Astrocyte (in vitro differentiated cells and primary cell): ENCODE results near the gene RNF149. TPM values are rescaled to one million over a fixed set of nuclear protein-coding genes. Genes with fewer than 3 reads are reported as not detected.
"Not testable (repeated sequence)": the region's sequence is repeated elsewhere in the genome, so short reads cannot be mapped to it uniquely, and the experiment has no call there.

Experiments
- DNase-seq: peaks from one replicate; pipeline ENCODE4 v3.0.0-alpha.2; 2010; ENCODE audit warnings: low read depth
- FAIRE-seq: peaks from 2 replicates; lab custom pipeline; 2011; peaks lifted over from hg19 to GRCh38; lab: Jason Lieb, UNC
- H2AFZ ChIP-seq: 2 replicates; pipeline ENCODE4 v1.6.0; 2012; ENCODE audit warnings: low read depth, low read length, inconsistent platforms
- H3K27ac ChIP-seq: 2 replicates; pipeline ENCODE4 v1.5.1; 2011; ENCODE audit warnings: low read depth, low read length, inconsistent platforms
- H3K27me3 ChIP-seq: 2 replicates; pipeline ENCODE4 v1.6.0; 2011; ENCODE audit warnings: low read length, inconsistent platforms; ENCODE audit not compliant: insufficient read depth
- H3K36me3 ChIP-seq: 2 replicates; pipeline ENCODE4 v1.5.1; 2011; ENCODE audit warnings: low read length, inconsistent platforms; ENCODE audit not compliant: insufficient read depth
- H3K4me1 ChIP-seq: 2 replicates; pipeline ENCODE4 v1.5.1; 2011; ENCODE audit warnings: low read length, inconsistent platforms; ENCODE audit not compliant: insufficient read depth
- H3K4me2 ChIP-seq: 2 replicates; pipeline ENCODE4 v1.6.0; 2012; ENCODE audit warnings: low read length, inconsistent platforms
- H3K4me3 ChIP-seq: 2 replicates; pipeline ENCODE4 v1.5.1; 2011; ENCODE audit warnings: low read depth, mild to moderate bottlenecking, low read length, inconsistent platforms; ENCODE audit not compliant: insufficient read depth
- H3K79me2 ChIP-seq: 2 replicates; pipeline ENCODE4 v1.6.0; 2012; ENCODE audit warnings: mild to moderate bottlenecking, low read length, inconsistent platforms; ENCODE audit not compliant: insufficient read depth
- H3K9ac ChIP-seq: 2 replicates; pipeline ENCODE4 v1.6.0; 2012; ENCODE audit warnings: mild to moderate bottlenecking, low read length, inconsistent platforms
- H3K9me3 ChIP-seq: 2 replicates; pipeline ENCODE4 v1.5.1; 2012; ENCODE audit warnings: low read depth, mild to moderate bottlenecking, low read length, inconsistent platforms; ENCODE audit not compliant: insufficient read depth
- H4K20me1 ChIP-seq: 2 replicates; pipeline ENCODE4 v1.6.0; 2012; ENCODE audit warnings: low read length, inconsistent platforms; ENCODE audit not compliant: insufficient read depth
- H3K27ac Mint-ChIP-seq: one replicate; pipeline ENCODE4 v1.8.0; 2021; ENCODE audit warnings: mild to moderate bottlenecking, mixed read lengths; ENCODE audit not compliant: unreplicated experiment
- H3K27me3 Mint-ChIP-seq: one replicate; pipeline ENCODE4 v1.8.0; 2021; ENCODE audit warnings: low read depth, mixed read lengths; ENCODE audit not compliant: unreplicated experiment
- H3K36me3 Mint-ChIP-seq: one replicate; pipeline ENCODE4 v1.8.0; 2021; ENCODE audit warnings: low read depth, mixed read lengths; ENCODE audit not compliant: unreplicated experiment
- H3K4me1 Mint-ChIP-seq: one replicate; pipeline ENCODE4 v1.8.0; 2021; ENCODE audit warnings: low read depth, mixed read lengths; ENCODE audit not compliant: unreplicated experiment
- H3K4me3 Mint-ChIP-seq: one replicate; pipeline ENCODE4 v1.8.0; 2021; ENCODE audit warnings: mild to moderate bottlenecking, moderate library complexity, mixed read lengths; ENCODE audit not compliant: unreplicated experiment
- H3K9me3 Mint-ChIP-seq: one replicate; pipeline ENCODE4 v1.8.0; 2021; ENCODE audit warnings: mild to moderate bottlenecking, mixed read lengths; ENCODE audit not compliant: unreplicated experiment
- EZH2 ChIP-seq: IDR thresholded peaks from 2 replicates; pipeline ENCODE4 v1.6.1; 2012; ENCODE audit warnings: mild to moderate bottlenecking, low read length, inconsistent platforms; ENCODE audit not compliant: insufficient read depth
- total RNA-seq: library from RNA; stranded (reverse); gene quantifications from 2 replicates; pipeline ENCODE4 v1.2.1, GENCODE V29; 2021
- TF ChIP-seq, protein P1 (sequence below): IDR thresholded peaks from 2 replicates; pipeline ENCODE4 v1.5.1; 2011; ENCODE audit warnings: low read depth, mild to moderate bottlenecking, inconsistent platforms, low read length, moderate library complexity; ENCODE audit not compliant: insufficient read depth

The RNF149 gene
- total RNA-seq, 1 donor from 2014 or later, result 36.4 TPM

DNA sequence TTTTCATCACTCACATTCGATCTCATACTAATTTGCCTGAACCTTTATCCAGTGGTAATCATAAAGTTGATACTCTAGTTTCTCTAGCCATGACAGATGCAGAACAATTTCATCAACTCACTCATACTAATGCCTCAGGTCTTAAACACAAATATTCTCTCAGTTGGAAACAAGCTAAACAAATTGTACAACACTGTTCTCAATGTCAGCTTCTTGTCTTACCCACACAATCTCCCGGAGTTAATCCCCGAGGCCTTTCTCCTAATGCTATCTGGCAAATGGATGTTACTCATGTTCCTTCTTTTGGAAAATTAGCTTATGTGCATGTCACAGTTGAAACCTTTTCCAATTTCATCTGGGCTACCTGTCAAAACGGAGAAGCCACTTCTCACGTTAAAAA, 67.3 kb downstream of the RNF149 start:
- Histone ChIP-seq H3K79me2 (no peaks in the 10 kb centered on the region), H3K36me3 (no peaks in the 10 kb centered on the region)
- H3K9me3 Mint-ChIP-seq, result peaks cover 10% of the 10 kb centered on the region

DNA sequence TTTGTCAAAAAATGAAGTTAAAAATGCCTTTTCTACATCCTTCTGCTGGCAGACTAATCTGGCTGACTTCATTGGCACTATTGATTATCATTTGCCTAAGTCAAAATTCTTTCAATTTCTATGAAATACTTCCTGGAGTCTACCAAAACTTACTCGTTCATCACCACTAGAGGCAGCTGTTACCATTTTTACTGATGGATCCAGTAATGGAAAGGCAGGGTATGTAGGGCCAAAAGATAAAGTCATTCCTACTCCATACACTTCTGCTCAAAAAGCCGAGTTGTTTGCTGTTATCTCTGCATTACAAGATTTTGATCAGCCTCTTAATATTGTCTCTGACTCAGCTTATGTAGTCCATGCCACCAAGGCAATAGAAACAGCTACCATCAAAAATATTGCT, 67.8 kb downstream of the RNF149 start:
- H3K36me3 Mint-ChIP-seq, H3K27me3 ChIP-seq, FAIRE-seq, H3K4me2 ChIP-seq, H3K36me3 ChIP-seq, DNase-seq, H3K9ac ChIP-seq, H2AFZ ChIP-seq, H3K4me3 Mint-ChIP-seq, H3K27ac Mint-ChIP-seq, H3K4me3 ChIP-seq, H3K27me3 Mint-ChIP-seq, H3K27ac ChIP-seq, H4K20me1 ChIP-seq, H3K79me2 ChIP-seq, H3K9me3 ChIP-seq, H3K4me1 ChIP-seq: not testable (repeated sequence)
- TF ChIP-seq, protein P1, sequence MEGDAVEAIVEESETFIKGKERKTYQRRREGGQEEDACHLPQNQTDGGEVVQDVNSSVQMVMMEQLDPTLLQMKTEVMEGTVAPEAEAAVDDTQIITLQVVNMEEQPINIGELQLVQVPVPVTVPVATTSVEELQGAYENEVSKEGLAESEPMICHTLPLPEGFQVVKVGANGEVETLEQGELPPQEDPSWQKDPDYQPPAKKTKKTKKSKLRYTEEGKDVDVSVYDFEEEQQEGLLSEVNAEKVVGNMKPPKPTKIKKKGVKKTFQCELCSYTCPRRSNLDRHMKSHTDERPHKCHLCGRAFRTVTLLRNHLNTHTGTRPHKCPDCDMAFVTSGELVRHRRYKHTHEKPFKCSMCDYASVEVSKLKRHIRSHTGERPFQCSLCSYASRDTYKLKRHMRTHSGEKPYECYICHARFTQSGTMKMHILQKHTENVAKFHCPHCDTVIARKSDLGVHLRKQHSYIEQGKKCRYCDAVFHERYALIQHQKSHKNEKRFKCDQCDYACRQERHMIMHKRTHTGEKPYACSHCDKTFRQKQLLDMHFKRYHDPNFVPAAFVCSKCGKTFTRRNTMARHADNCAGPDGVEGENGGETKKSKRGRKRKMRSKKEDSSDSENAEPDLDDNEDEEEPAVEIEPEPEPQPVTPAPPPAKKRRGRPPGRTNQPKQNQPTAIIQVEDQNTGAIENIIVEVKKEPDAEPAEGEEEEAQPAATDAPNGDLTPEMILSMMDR, result peak; percentile 38
- Mint-ChIP-seq H3K9me3 (peaks cover 12% of the 10 kb centered on the region), H3K4me1 (peaks cover 20% of the 10 kb centered on the region)

More for the DNA sequence above, 67.3 kb downstream of the RNF149 start:
- Histone ChIP-seq H3K9ac (no peak overlapping the region), H2AFZ (no peak overlapping the region), H3K9me3 (no peaks in the 10 kb centered on the region), H3K27ac (no peak overlapping the region), H3K27me3 (no peaks in the 10 kb centered on the region), H4K20me1 (no peaks in the 10 kb centered on the region), H3K4me1 (no peaks in the 10 kb centered on the region), H3K4me3 (no peak overlapping the region), H3K4me2 (no peak overlapping the region)
- no peak overlapping the region for H3K27ac Mint-ChIP-seq
- H3K4me3 Mint-ChIP-seq, result no peak overlapping the region
- TF ChIP-seq, protein P1, result no peak
- TF ChIP-seq EZH2, result no peak
- H3K4me1 Mint-ChIP-seq, result peaks cover 20% of the 10 kb centered on the region
- peaks cover 2% of the 10 kb centered on the region for H3K36me3 Mint-ChIP-seq
- H3K27me3 Mint-ChIP-seq, result no peaks in the 10 kb centered on the region
- FAIRE-seq (no peak), DNase-seq (no peak)

DNA sequence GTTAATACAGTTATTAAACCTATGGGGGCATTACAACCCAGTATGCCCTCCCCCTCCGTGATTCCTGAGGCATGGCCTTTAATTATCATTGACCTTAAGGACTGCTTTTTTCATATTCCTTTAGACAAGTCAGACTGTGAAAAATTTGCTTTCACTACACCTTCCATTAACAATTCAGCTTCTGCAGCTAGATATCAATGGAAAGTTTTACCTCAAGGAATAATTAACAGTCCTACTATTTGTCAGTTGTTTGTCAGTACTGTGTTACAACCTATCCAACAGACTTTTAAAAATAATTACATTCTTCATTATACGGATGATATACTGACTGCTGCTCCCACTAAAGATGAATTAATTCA, 68.8 kb downstream of the RNF149 start:
- FAIRE-seq, DNase-seq, H3K4me2 ChIP-seq, H3K27ac ChIP-seq, H3K4me1 ChIP-seq, H2AFZ ChIP-seq, H3K9ac ChIP-seq, H3K27me3 Mint-ChIP-seq, H3K79me2 ChIP-seq, H3K36me3 Mint-ChIP-seq, H3K9me3 ChIP-seq, H3K27ac Mint-ChIP-seq, H3K4me3 ChIP-seq, H3K4me3 Mint-ChIP-seq, H3K36me3 ChIP-seq, H4K20me1 ChIP-seq, H3K27me3 ChIP-seq: not testable (repeated sequence)
- Mint-ChIP-seq H3K4me1 (peaks cover 20% of the 10 kb centered on the region), H3K9me3 (peaks cover 12% of the 10 kb centered on the region)
